WERI-Rb-1 (cell line): ENCODE measurements around the gene ADCY9.

ENCODE experiments used
- DNase-seq: peaks from one replicate; pipeline ENCODE4 v3.0.0-alpha.2; 2020
- H3K27ac ChIP-seq: fragments of 250-450 bp; sonication (Bioruptor Pico); 2 replicates; pipeline ENCODE4 v1.5.1; 2020; ENCODE audit warnings: mild to moderate bottlenecking, moderate library complexity
- H3K27me3 ChIP-seq: fragments of 250-450 bp; sonication (Bioruptor Pico); 2 replicates; pipeline ENCODE4 v1.5.1; 2021; ENCODE audit warnings: mild to moderate bottlenecking, low read depth, moderate library complexity; ENCODE audit not compliant: insufficient read depth, severe bottlenecking
- H3K36me3 ChIP-seq: fragments of 250-450 bp; sonication (Bioruptor Pico); 2 replicates; pipeline ENCODE4 v1.5.1; 2020; ENCODE audit warnings: mild to moderate bottlenecking, moderate library complexity
- H3K4me3 ChIP-seq: 2 replicates; pipeline ENCODE4 v1.5.1; 2011; ENCODE audit warnings: low read depth, mild to moderate bottlenecking, control low read depth, low read length
- H3K9me3 ChIP-seq: fragments of 250-450 bp; sonication (Bioruptor Pico); 2 replicates; pipeline ENCODE4 v1.5.1; 2021; ENCODE audit warnings: mild to moderate bottlenecking, moderate library complexity; ENCODE audit not compliant: severe bottlenecking
- CTCF ChIP-seq: IDR thresholded peaks from 2 replicates; pipeline ENCODE4 v1.5.1; 2011; ENCODE audit warnings: low read depth, mild to moderate bottlenecking, control low read depth, inconsistent platforms, low read length

ADCY9 gene

GRCh38 chr16:3979070-3979469, 137.2 kb downstream of the ADCY9 start:
- Histone ChIP-seq H3K36me3 (peaks cover 42% of the 10 kb centered on the region), H3K9me3 (no peaks in the 10 kb centered on the region), H3K27ac (no peak overlapping the region), H3K4me3 (no peak overlapping the region), H3K27me3 (no peaks in the 10 kb centered on the region)
- TF ChIP-seq CTCF = no peak
- no peak for DNase-seq

GRCh38 chr16:3977376-3977775, 138.9 kb downstream of the ADCY9 start:
- Histone ChIP-seq H3K36me3 (peaks cover 37% of the 10 kb centered on the region), H3K4me3 (no peak overlapping the region), H3K9me3 (no peaks in the 10 kb centered on the region), H3K27ac (no peak overlapping the region), H3K27me3 (no peaks in the 10 kb centered on the region)
- no peak for TF ChIP-seq CTCF
- no peak for DNase-seq

- TF ChIP-seq CTCF = no peak
- DNase-seq = no peak
These were observed 141.5 kb downstream of the ADCY9 start for GRCh38 chr16:3974751-3975150.

GRCh38 chr16:3971706-3972105, 144.5 kb downstream of the ADCY9 start:
- H3K4me3 ChIP-seq = no peak overlapping the region
- TF ChIP-seq CTCF = no peak
- H3K27me3 ChIP-seq = no peaks in the 10 kb centered on the region
- peaks cover 10% of the 10 kb centered on the region for H3K36me3 ChIP-seq
- no peak overlapping the region for H3K27ac ChIP-seq
- DNase-seq = no peak
- H3K9me3 ChIP-seq = no peaks in the 10 kb centered on the region

More at GRCh38 chr16:3974751-3975150, 141.5 kb downstream of the ADCY9 start:
- Histone ChIP-seq H3K27ac (no peak overlapping the region), H3K4me3 (no peak overlapping the region), H3K36me3 (peaks cover 25% of the 10 kb centered on the region), H3K27me3 (no peaks in the 10 kb centered on the region), H3K9me3 (no peaks in the 10 kb centered on the region)

GRCh38 chr16:3971261-3971660, 145.0 kb downstream of the ADCY9 start:
- Histone ChIP-seq H3K4me3 (no peak overlapping the region), H3K36me3 (peaks cover 7% of the 10 kb centered on the region), H3K27me3 (no peaks in the 10 kb centered on the region), H3K9me3 (no peaks in the 10 kb centered on the region), H3K27ac (no peak overlapping the region)
- no peak for DNase-seq
- no peak for TF ChIP-seq CTCF

- Histone ChIP-seq H3K27me3 (no peaks in the 10 kb centered on the region), H3K27ac (no peak overlapping the region), H3K9me3 (no peaks in the 10 kb centered on the region), H3K4me3 (no peak overlapping the region), H3K36me3 (peaks cover 14% of the 10 kb centered on the region)
- no peak for DNase-seq
- TF ChIP-seq CTCF = no peak
These were observed 147.7 kb downstream of the ADCY9 start for GRCh38 chr16:3968551-3968950.
